ENCODE results near the gene TRPM2. TPM values are rescaled to one million over a fixed set of nuclear protein-coding genes. Genes with fewer than 3 reads are reported as not detected.

Gene TRPM2
- total and polyA plus RNA-seq, 2 of the 4 experiments (the other 2 are of a cell fraction), result not detected

DNA sequence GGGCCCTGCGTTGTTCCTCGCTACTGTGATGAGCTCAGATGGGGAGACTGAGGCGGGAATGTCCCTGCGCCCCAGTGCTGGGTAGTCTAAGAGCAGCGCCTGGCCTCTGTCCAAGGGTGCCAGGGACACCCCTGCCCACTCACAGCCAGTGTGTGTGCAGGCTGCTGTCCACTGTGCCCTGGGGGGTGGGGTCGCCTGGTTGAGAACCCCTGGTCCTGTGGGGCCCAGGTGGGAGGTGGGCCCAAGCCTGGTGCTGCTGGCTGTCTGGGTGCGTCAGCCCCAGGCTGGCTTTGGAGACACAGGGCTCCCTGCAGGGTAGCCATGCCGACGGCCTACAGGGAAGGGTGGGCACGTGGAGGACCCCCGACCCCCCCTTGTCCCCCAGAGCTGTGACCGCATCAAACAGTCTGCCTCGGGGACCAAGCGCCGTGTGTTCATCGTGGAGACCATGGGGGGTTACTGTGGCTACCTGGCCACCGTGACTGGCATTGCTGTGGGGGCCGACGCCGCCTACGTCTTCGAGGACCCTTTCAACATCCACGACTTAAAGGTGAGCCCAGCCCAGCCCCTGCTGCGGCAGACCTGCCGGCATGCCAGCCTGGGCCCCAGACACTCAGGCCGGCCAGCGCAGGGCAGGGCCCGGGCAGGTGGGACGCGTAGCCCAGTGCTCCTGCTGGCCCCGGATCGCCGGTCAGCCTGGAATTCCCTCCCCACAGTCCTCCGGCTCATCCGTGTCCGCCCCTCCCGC is 29.1 kb upstream of the TRPM2 start:
- no peak overlapping the region for H3K14ac ChIP-seq (replicated peaks; ENCODE audit: low read depth, low read length)
- H2BK20ac ChIP-seq (ENCODE audit: low read depth, low read length), result no peak overlapping the region
- peaks cover 61% of the 10 kb centered on the region for H3K36me3 ChIP-seq (ENCODE audit: control insufficient read depth, insufficient read depth, low read length)
- no peak overlapping the region for H3K27ac ChIP-seq (ENCODE audit: insufficient read depth, low read length)
- H4K5ac ChIP-seq (ENCODE audit: low read depth, low read length), result no peak overlapping the region
- no peaks in the 10 kb centered on the region for H3K27me3 ChIP-seq (ENCODE audit: control insufficient read depth, insufficient read depth, low read length)
- no peak overlapping the region for H3K18ac ChIP-seq (ENCODE audit: low read depth, low read length)
- H2BK5ac ChIP-seq (ENCODE audit: low read depth, low read length, poor library complexity, severe bottlenecking), result no peak overlapping the region
- H4K20me1 ChIP-seq (ENCODE audit: insufficient read depth, low read length), result peaks cover 11% of the 10 kb centered on the region
- H4K8ac ChIP-seq (ENCODE audit: low read depth in 2 of 2, low read length in 2 of 2), result no peak overlapping the region
- no peaks in the 10 kb centered on the region for H3K4me1 ChIP-seq (ENCODE audit: control insufficient read depth, insufficient read depth, low read length)
- ATAC-seq (ENCODE audit: low read depth), result no peak
- TF ChIP-seq SMC3 (IDR thresholded peaks at IDR 0.05; ENCODE audit: low read depth, low read length) (no peak), MAFK (IDR thresholded peaks at IDR 0.05; ENCODE audit: low read depth, low read length) (no peak)
- TF ChIP-seq, protein P1, sequence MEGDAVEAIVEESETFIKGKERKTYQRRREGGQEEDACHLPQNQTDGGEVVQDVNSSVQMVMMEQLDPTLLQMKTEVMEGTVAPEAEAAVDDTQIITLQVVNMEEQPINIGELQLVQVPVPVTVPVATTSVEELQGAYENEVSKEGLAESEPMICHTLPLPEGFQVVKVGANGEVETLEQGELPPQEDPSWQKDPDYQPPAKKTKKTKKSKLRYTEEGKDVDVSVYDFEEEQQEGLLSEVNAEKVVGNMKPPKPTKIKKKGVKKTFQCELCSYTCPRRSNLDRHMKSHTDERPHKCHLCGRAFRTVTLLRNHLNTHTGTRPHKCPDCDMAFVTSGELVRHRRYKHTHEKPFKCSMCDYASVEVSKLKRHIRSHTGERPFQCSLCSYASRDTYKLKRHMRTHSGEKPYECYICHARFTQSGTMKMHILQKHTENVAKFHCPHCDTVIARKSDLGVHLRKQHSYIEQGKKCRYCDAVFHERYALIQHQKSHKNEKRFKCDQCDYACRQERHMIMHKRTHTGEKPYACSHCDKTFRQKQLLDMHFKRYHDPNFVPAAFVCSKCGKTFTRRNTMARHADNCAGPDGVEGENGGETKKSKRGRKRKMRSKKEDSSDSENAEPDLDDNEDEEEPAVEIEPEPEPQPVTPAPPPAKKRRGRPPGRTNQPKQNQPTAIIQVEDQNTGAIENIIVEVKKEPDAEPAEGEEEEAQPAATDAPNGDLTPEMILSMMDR (conservative IDR thresholded peaks at IDR 0.05; ENCODE audit: low read depth, low read length), result no peak
- dilution Hi-C loops (cut with HindIII; ENCODE audit: low sequenced_read_pairs, unreplicated experiment) (no loop called here), intact Hi-C loops (cut with micrococcal nuclease) (no loop called here), in situ Hi-C loops (cut with MboI; ENCODE audit: low sequenced_read_pairs) (no loop called here)
- no peak overlapping the region for H3K4me3 ChIP-seq (ENCODE audit: insufficient read depth, low read depth, low read length)
- no peak overlapping the region for H2AK9ac ChIP-seq (replicated peaks; ENCODE audit: low read depth, low read length, poor library complexity)
- no peaks in the 10 kb centered on the region for H3K9me3 ChIP-seq (ENCODE audit: control insufficient read depth, insufficient read depth, low read length)
- no peak overlapping the region for H3K56ac ChIP-seq (ENCODE audit: extremely low read depth, insufficient read depth, low read length)
- no peak for DNase-seq
- BruUV-seq (replicated peaks), result no TSS peak
- H3K23ac ChIP-seq (ENCODE audit: low read depth, low read length), result no peak overlapping the region
- H3K9me1 ChIP-seq (ENCODE audit: insufficient read depth, low read length), result no peaks in the 10 kb centered on the region
- no peak overlapping the region for H2AK5ac ChIP-seq (ENCODE audit: low read depth, low read length)
- H2BK15ac ChIP-seq (ENCODE audit: low read depth, low read length), result no peak overlapping the region
- H2AFZ ChIP-seq (replicated peaks; ENCODE audit: low read length, poor library complexity), result no peak overlapping the region
- ChIA-PET POLR2A (ENCODE audit: unreplicated experiment) (no interaction called here), CTCF (no interaction called here)
- H3K79me1 ChIP-seq (ENCODE audit: low read depth in 1 of 2, low read length in 2 of 2), result no peaks in the 10 kb centered on the region
- H3K4ac ChIP-seq (ENCODE audit: low read depth, low read length), result no peak overlapping the region
- H3K9ac ChIP-seq (ENCODE audit: low read depth, low read length), result no peak overlapping the region
- H4K91ac ChIP-seq (ENCODE audit: insufficient read depth, low read depth, low read length), result no peak overlapping the region
- WGBS, 2 experiments (ENCODE audit: extremely low coverage in 2 of 2, insufficient read length in 1 of 2), result 95% methylated on average over 13 of the region's 37 CpGs; no CpG with 5 or more reads in 1 of the 2 experiments
- H3K4me2 ChIP-seq (ENCODE audit: low read depth, low read length), result no peak overlapping the region
- H2BK120ac ChIP-seq (ENCODE audit: low read depth, low read length), result no peak overlapping the region

Data from IMR-90 (cell line).